ENCODE results near the gene TMEM179.

- TF ChIP-seq CTCF (IDR thresholded peaks at IDR 0.05) = no peak
- no peak for TF ChIP-seq POLR2A (IDR thresholded peaks at IDR 0.05)
- TF ChIP-seq EP300 (IDR thresholded peaks at IDR 0.05) = no peak
These were observed 2.8 kb downstream of the TMEM179 start for GRCh38 chr14:104601786-104602185.
